Spleen (tissue), 11 donors: ENCODE results near the gene ABCC3. TPM values are rescaled to one million over a fixed set of nuclear protein-coding genes. Genes with fewer than 3 reads are reported as not detected.
A peak's percentile ranks its signal among the peaks of the same experiment; 100 is the strongest.

Experiments
- DNase-seq: peaks from one replicate; pipeline ENCODE4 v3.0.0-alpha.2; 2020
- H3K27ac ChIP-seq, 8 donors: fragments of 200-600 bp; sonication (generic) in 7 of 8; 1 replicate in 4 of 8; 2 replicates in 4 of 8; pipeline versions ENCODE4 v1.5.0 to v1.8.0; 2016 to 2021; ENCODE audit warnings: inconsistent platforms in 4 of 8, mild to moderate bottlenecking in 4 of 8, moderate library complexity in 1 of 8
- H3K27me3 ChIP-seq, 7 donors: fragments of 200-600 bp; sonication (generic) in 6 of 7; replicated peaks in 1 of 7; 1 replicate in 4 of 7; 2 replicates in 3 of 7; pipeline versions ENCODE4 v1.5.0 to v1.8.0; 2016 to 2021; ENCODE audit warnings: inconsistent platforms in 3 of 7, mild to moderate bottlenecking in 1 of 7
- H3K36me3 ChIP-seq, 6 donors: fragments of 200-600 bp; sonication (generic) in 5 of 6; 1 replicate in 4 of 6; 2 replicates in 2 of 6; pipeline versions ENCODE4 v1.5.0 to v1.8.0; 2016 to 2021; ENCODE audit warnings: inconsistent platforms in 2 of 6
- H3K4me1 ChIP-seq, 6 donors: fragments of 200-600 bp; sonication (generic) in 5 of 6; 1 replicate in 3 of 6; 2 replicates in 3 of 6; pipeline versions ENCODE4 v1.5.0 to v1.8.0; 2016 to 2021; ENCODE audit warnings: inconsistent platforms in 3 of 6
- H3K4me3 ChIP-seq, 8 donors: fragments of 200-600 bp; sonication (generic) in 7 of 8; 1 replicate in 4 of 8; 2 replicates in 4 of 8; pipeline versions ENCODE4 v1.5.0 to v1.8.0; 2016 to 2021; ENCODE audit warnings: inconsistent platforms in 4 of 8, mild to moderate bottlenecking in 4 of 8, moderate library complexity in 2 of 8
- H3K9me3 ChIP-seq, 8 donors: fragments of 200-600 bp; sonication (generic) in 7 of 8; 1 replicate in 4 of 8; 2 replicates in 4 of 8; pipeline versions ENCODE4 v1.5.0 to v1.8.0; 2016 to 2021; ENCODE audit warnings: inconsistent platforms in 4 of 8
- CTCF ChIP-seq, 11 experiments: fragments of 200-600 bp in 7 of 11; fragments of 450-650 bp in 4 of 11; sonication (generic) in 4 of 11; IDR thresholded peaks in 8 of 11; conservative IDR thresholded peaks in 3 of 11; 1 replicate in 7 of 11; 2 replicates in 4 of 11; pipeline versions ENCODE4 v1.4.0 to v1.8.0; 2016 to 2021; ENCODE audit warnings: antibody characterized with exemption in 11 of 11, inconsistent platforms in 4 of 11, mild to moderate bottlenecking in 1 of 11
- POLR2A ChIP-seq, 3 donors: fragments of 450-650 bp; IDR thresholded peaks; one replicate each; pipeline ENCODE4 v1.5.1; 2017; ENCODE audit warnings: antibody characterized with exemption in 3 of 3, mild to moderate bottlenecking in 1 of 3
- POLR2AphosphoS5 ChIP-seq, 3 donors: sonication (generic); formaldehyde crosslinking; IDR thresholded peaks; one replicate each; pipeline ENCODE4 v1.5.1; 2017; ENCODE audit warnings: antibody characterized with exemption in 3 of 3
- WGBS, 5 donors: extraction: QIAGEN DNeasy Blood & Tissue Kit in 3 of 5; methylation state at CpG; one replicate each; pipeline versions ENCODE4 v1.1.5 to v1.1.7; 2013 to 2018; 5-methylcytosine and 5-hydroxymethylcytosine counted together
- intact Hi-C: fragments of 100-400 bp; cut with DNase I; formaldehyde crosslinking; loops from one replicate; pipeline ENCODE4 v1.15.0; 2023; ENCODE audit warnings: low total_unique reads
- polyA plus RNA-seq, 3 donors: library from polyadenylated mRNA; stranded (reverse); fragments of 200-250 nt; gene quantifications; one replicate each; pipeline ENCODE4 v1.2.1, GENCODE V29; 2013
- total RNA-seq, 7 donors: library from RNA; depleted of rRNA in 3 of 7; stranded (reverse); fragments of >200 nt in 3 of 7; fragmentation: NEBNext Ultra II Directional in 4 of 7; extraction: Animal tissue kit (Norgen Biotek cat#: 25700) in 4 of 7; gene quantifications; one replicate each; pipeline versions ENCODE4 v1.1.0 to v1.2.1, GENCODE V29; 2016 to 2021
- donor health status: healthy with polysubstance abuse.
- donor health status: DM: no; HTN: no; CAD: no; lungs with moderate emphysema.
- donor health status: DM: no; HTN: no; CAD: no.
- donor health status: Bipolar disorder and iron deficiency.
- donor health status: healthy.
- donor health status: DM: no; HTN: no; CAD: no.
- donor health status: DM: yes; HTN: yes; CAD: no.

Gene ABCC3
- total and polyA plus RNA-seq, 10 donors: 8.6 to 37.1 (median 30.0) TPM

GRCh38 chr17:50596191-50597037, 38.3 kb upstream of the ABCC3 start:
- H3K9me3 ChIP-seq: no peaks in the 10 kb centered on the region
- peak in 3 of 11 experiments; percentile 17 to 30 (median 19) for TF ChIP-seq CTCF (IDR thresholded peaks at IDR 0.05 in 8 of 11, conservative IDR thresholded peaks at IDR 0.05 in 3 of 11)
- TF ChIP-seq POLR2AphosphoS5 (IDR thresholded peaks at IDR 0.05): no peak
- H3K36me3 ChIP-seq: no peaks in the 10 kb centered on the region
- 73 to 87% (median 80%) methylated on average over 16 to 34 of the region's 34 CpGs for WGBS, 5 donors
- intact Hi-C loops: no loop called here
- H3K27me3 ChIP-seq: peaks cover 0 to 13% (median 0%) of the 10 kb centered on the region in 7 donors
- no peak overlapping the region for H3K27ac ChIP-seq
- H3K4me3 ChIP-seq: no peak overlapping the region
- DNase-seq: no peak
- no peaks in the 10 kb centered on the region for H3K4me1 ChIP-seq

GRCh38 chr17:50598487-50598886, 36.2 kb upstream of the ABCC3 start:
- H3K9me3 ChIP-seq: no peaks in the 10 kb centered on the region
- H3K27me3 ChIP-seq: peaks cover 0 to 34% (median 0%) of the 10 kb centered on the region in 7 donors
- intact Hi-C loops: no loop called here
- no peaks in the 10 kb centered on the region for H3K36me3 ChIP-seq
- no peak for DNase-seq
- H3K4me3 ChIP-seq: no peak overlapping the region
- TF ChIP-seq CTCF (IDR thresholded peaks at IDR 0.05 in 8 of 11, conservative IDR thresholded peaks at IDR 0.05 in 3 of 11): no peak
- TF ChIP-seq POLR2A (IDR thresholded peaks at IDR 0.05): no peak
- no peak for TF ChIP-seq POLR2AphosphoS5 (IDR thresholded peaks at IDR 0.05)
- H3K4me1 ChIP-seq: no peaks in the 10 kb centered on the region
- H3K27ac ChIP-seq: no peak overlapping the region
- WGBS, 5 donors: 54 to 67% (median 55%) methylated on average over 5 of the region's 5 CpGs

GRCh38 chr17:50599606-50600005, 35.1 kb upstream of the ABCC3 start:
- peaks cover 0 to 45% (median 0%) of the 10 kb centered on the region in 7 donors for H3K27me3 ChIP-seq
- WGBS, 5 donors: 84 to 91% (median 91%) methylated on average over 6 to 15 of the region's 15 CpGs
- peaks cover 0 to 10% (median 8%) of the 10 kb centered on the region in 6 donors for H3K4me1 ChIP-seq
- no peak overlapping the region for H3K4me3 ChIP-seq
- intact Hi-C loops: no loop called here
- no peaks in the 10 kb centered on the region for H3K36me3 ChIP-seq
- no peak for DNase-seq
- H3K27ac ChIP-seq: no peak overlapping the region
- TF ChIP-seq CTCF (IDR thresholded peaks at IDR 0.05 in 8 of 11, conservative IDR thresholded peaks at IDR 0.05 in 3 of 11) (no peak), POLR2AphosphoS5 (IDR thresholded peaks at IDR 0.05) (no peak), POLR2A (IDR thresholded peaks at IDR 0.05) (no peak)
- H3K9me3 ChIP-seq: no peaks in the 10 kb centered on the region

GRCh38 chr17:50601823-50602375, 32.8 kb upstream of the ABCC3 start:
- intact Hi-C loops: no loop called here
- Histone ChIP-seq H3K36me3 (no peaks in the 10 kb centered on the region), H3K4me1 (peaks cover 0 to 17% (median 13%) of the 10 kb centered on the region in 6 donors), H3K27me3 (peaks cover 0 to 63% (median 0%) of the 10 kb centered on the region in 7 donors), H3K9me3 (no peaks in the 10 kb centered on the region), H3K27ac (no peak overlapping the region), H3K4me3 (no peak overlapping the region)
- TF ChIP-seq POLR2AphosphoS5 (IDR thresholded peaks at IDR 0.05) (no peak), CTCF (IDR thresholded peaks at IDR 0.05 in 8 of 11, conservative IDR thresholded peaks at IDR 0.05 in 3 of 11) (no peak), POLR2A (IDR thresholded peaks at IDR 0.05) (no peak)
- WGBS, 5 donors: 75 to 87% (median 81%) methylated on average over 13 of the region's 13 CpGs
- no peak for DNase-seq
